AG09309 (cell line): ENCODE results near the gene GRIK1.

Experiments used
- DNase-seq: peaks from one replicate; pipeline ENCODE4 v3.0.0-alpha.2; 2010; ENCODE audit warnings: low read depth
- H3K4me3 ChIP-seq: 2 replicates; pipeline ENCODE4 v1.5.1; 2011; ENCODE audit warnings: mild to moderate bottlenecking, low read depth, low read length, moderate library complexity; ENCODE audit not compliant: control insufficient read depth
- TF ChIP-seq, protein P1 (sequence below): IDR thresholded peaks from 2 replicates; pipeline ENCODE4 v1.5.1; 2011; ENCODE audit warnings: mild to moderate bottlenecking, low read depth, low read length, inconsistent platforms; ENCODE audit not compliant: insufficient read depth, control insufficient read depth; ENCODE audit errors: missing control alignments

Gene GRIK1

GRCh38 chr21:29821230-29821629 lies 118.6 kb downstream of the GRIK1 start:
- no peak overlapping the region for H3K4me3 ChIP-seq
- TF ChIP-seq, protein P1, sequence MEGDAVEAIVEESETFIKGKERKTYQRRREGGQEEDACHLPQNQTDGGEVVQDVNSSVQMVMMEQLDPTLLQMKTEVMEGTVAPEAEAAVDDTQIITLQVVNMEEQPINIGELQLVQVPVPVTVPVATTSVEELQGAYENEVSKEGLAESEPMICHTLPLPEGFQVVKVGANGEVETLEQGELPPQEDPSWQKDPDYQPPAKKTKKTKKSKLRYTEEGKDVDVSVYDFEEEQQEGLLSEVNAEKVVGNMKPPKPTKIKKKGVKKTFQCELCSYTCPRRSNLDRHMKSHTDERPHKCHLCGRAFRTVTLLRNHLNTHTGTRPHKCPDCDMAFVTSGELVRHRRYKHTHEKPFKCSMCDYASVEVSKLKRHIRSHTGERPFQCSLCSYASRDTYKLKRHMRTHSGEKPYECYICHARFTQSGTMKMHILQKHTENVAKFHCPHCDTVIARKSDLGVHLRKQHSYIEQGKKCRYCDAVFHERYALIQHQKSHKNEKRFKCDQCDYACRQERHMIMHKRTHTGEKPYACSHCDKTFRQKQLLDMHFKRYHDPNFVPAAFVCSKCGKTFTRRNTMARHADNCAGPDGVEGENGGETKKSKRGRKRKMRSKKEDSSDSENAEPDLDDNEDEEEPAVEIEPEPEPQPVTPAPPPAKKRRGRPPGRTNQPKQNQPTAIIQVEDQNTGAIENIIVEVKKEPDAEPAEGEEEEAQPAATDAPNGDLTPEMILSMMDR: no peak
- DNase-seq: no peak

- TF ChIP-seq, protein P1: no peak
Observed at GRCh38 chr21:29819675-29820326, 120.0 kb downstream of the GRIK1 start.

GRCh38 chr21:29818383-29818921 lies 121.3 kb downstream of the GRIK1 start:
- no peak overlapping the region for H3K4me3 ChIP-seq
- DNase-seq: no peak
- TF ChIP-seq, protein P1: no peak

More at GRCh38 chr21:29819675-29820326, 120.0 kb downstream of the GRIK1 start:
- DNase-seq: no peak
- H3K4me3 ChIP-seq: no peak overlapping the region

GRCh38 chr21:29817450-29817849 lies 122.3 kb downstream of the GRIK1 start:
- no peak overlapping the region for H3K4me3 ChIP-seq
- no peak for DNase-seq
- TF ChIP-seq, protein P1: no peak

DNA sequence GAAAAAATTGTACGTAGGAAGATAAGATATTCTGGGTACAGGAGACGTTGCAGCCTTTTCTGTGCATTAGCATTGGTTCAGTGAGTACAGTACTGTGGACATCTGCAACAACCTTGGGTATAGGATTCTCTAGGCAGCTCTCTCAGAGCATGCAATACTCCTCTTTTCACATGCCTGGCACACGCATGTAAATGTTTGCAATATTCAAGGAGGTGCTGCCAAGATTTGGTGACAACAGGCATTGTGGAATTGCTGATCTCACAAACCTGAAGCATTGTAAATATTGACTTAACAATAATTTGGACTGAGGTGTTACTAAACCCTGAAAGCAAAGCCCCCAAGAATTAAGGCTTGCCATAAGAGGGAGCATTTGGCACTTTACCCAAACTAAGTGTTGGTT lies 126.8 kb downstream of the GRIK1 start:
- H3K4me3 ChIP-seq: no peak overlapping the region
- TF ChIP-seq, protein P1: no peak
- no peak for DNase-seq

GRCh38 chr21:29810871-29811270 lies 128.9 kb downstream of the GRIK1 start:
- H3K4me3 ChIP-seq: no peak overlapping the region
- no peak for DNase-seq
- TF ChIP-seq, protein P1: no peak
